ENCODE results near the gene C6orf136.
"Not testable (repeated sequence)": the region's sequence is repeated elsewhere in the genome, so short reads cannot be mapped to it uniquely, and the experiment has no call there.

C6orf136 gene

GRCh38 chr6:30615958-30616810 lies 30.7 kb upstream of the C6orf136 start:
- peak; percentile 65 for DNase-seq

- DNase-seq, result peak; percentile 99
Measured at GRCh38 chr6:30616811-30617564, 29.9 kb upstream of the C6orf136 start, which contains the start of gene PPP1R10. PPP1R10 (minus strand) TSS chr6:30617243; CDS start chr6:30609944, 7,299 bp downstream.

GRCh38 chr6:30617565-30618269 lies 29.2 kb upstream of the C6orf136 start, which contains the start of gene MRPS18B:
MRPS18B (plus strand) TSS chr6:30617840; CDS start chr6:30617866, 26 bp downstream.
- peak; percentile 99 for DNase-seq

- DNase-seq, result peak; percentile 39
Measured at GRCh38 chr6:30618270-30618797, 28.6 kb upstream of the C6orf136 start.

- no peak for DNase-seq
Measured at GRCh38 chr6:30619561-30619960, 27.4 kb upstream of the C6orf136 start.

GRCh38 chr6:30625511-30625910 lies 21.4 kb upstream of the C6orf136 start:
- DNase-seq, result no peak

DNA sequence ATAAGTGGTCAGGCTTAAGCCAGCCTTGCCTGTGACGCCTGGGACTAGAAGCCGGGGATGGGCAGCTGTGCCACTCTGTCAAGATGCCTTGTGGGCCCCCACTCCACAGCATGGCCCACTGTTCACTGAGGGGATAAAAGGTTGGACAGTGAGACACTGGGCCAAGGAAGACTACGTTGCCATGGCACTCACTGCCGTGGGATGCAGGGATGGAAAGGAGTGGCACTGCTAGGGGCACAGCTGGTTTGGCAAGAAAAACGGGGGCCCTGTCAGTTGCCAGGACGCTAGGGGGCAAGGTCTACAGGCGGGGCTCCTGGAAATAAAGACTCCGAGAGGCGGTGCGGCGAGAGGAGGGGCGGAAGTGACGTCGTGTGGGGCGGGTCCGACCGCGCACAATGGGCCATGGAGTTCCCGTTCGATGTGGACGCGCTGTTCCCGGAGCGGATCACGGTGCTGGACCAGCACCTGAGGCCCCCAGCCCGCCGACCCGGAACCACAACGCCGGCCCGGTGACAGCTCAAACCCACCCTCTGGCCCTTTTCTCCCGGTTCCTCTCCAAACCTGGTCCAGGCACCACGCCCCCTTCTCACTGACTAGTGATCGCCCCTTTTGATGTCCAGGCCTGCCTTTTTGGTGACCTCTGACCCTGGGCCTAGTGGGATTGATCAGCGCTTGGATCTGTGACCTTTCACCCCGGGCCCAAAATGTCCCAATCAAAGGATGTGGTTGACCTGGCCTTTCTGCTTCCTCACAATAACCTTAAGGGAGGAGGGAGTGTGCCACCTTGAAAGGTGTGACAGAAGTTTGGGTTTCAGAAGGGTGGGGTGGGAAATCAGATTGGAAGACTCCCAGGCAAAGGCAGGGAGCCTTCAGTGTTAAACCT lies 20.2 kb upstream of the C6orf136 start, which contains the start of gene ATAT1:
ATAT1 (plus strand) TSS at position 391 of the 883 bp plus-strand sequence.
- peak; percentile 78 for DNase-seq

GRCh38 chr6:30635834-30636233 lies 11.1 kb upstream of the C6orf136 start:
- DNase-seq, result no peak

- no peak for DNase-seq
Measured at GRCh38 chr6:30640481-30640880, 6.5 kb upstream of the C6orf136 start.

DNA sequence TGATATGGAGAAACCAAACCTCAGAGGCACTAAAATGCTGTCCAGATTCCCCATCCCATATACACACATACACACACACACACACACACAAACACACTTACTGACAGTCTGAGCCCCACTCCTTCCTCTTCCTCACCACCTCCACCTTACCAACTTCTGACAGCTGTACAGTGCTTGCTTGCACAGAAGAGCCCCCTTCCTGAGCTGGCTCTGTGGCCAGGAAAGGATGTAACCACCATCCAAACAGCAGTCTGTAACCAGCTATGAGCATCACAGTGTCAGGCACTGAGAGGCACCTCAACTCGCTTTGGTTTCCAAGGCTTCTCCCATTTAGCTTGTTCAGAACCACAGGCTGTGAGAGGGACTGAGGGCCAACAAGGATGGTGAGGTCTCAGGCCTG lies 5.9 kb upstream of the C6orf136 start:
- DNase-seq, result no peak

GRCh38 chr6:30643656-30644055 lies 3.3 kb upstream of the C6orf136 start:
- DNase-seq, result no peak

- DNase-seq, result no peak
Measured at GRCh38 chr6:30644769-30645168, 2.2 kb upstream of the C6orf136 start.

GRCh38 chr6:30645989-30646388 lies 944 bp upstream of the C6orf136 start:
- DNase-seq, result no peak

GRCh38 chr6:30647242-30648116 lies 546 bp downstream of the C6orf136 start:
- DNase-seq, result peak; percentile 88

DNA sequence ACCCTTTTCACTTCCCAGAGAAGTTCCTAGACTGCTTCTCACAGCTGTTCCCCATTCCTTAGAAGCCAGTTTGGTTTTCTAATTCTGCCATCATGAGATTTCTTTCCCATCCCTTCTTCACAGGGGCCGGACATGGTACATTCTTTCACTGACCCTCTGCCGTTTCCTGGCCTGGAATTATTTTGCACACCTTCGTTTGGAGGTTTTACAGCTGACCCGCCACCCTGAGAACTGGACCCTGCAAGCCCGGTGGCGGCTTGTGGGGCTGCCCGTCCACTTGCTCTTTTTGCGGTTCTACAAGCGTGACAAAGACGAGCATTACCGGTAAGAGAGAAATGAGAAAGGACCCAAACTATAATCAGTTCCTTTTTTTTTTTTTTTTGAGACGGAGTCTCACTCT lies 4.2 kb downstream of the C6orf136 start:
- no peak for DNase-seq

DNA sequence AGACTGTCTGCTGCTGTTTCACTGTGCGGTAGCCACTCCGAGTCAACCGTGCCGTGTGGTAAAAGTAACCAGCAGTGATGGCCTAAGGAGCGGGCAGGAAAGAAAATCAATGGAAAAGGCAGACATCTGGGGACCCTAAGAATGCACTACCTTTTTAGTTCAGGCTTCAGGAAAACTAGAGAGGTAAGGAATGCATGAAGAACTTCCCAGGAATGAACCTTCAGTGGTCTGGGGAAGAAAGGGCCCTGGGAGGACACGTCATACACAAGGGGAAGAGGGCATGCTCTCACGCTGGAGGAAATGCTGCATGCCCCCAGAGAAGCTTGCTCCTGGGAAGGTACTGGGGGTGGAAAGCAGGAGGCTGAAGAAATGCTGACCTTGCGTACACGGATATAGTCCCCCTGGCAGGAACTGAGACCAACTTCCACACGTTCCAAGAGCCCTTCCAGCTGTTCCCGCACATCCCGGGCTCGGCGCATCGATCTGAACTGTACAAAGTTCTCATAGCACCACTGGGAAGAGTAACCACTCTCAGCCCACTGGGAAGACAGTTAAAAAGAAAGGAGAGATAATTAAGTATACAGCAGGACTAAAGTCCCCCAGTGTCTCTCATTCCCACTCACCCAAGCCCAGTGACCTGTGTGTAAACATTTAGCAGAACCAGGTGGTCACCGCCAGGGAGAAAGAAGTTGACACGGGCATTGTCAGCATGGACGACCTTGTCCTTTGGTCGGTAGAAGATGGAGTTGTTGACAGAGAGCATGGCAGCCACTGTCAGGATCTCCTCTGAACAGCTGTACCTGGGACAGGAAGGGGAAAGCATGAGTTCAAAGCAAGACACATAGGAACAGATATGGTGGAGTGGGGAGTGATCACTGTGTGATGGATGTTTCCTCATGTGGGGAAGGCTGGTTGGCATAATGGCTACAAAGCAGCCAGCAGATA lies 8.1 kb downstream of the C6orf136 start:
- DNase-seq, result no peak

DNA sequence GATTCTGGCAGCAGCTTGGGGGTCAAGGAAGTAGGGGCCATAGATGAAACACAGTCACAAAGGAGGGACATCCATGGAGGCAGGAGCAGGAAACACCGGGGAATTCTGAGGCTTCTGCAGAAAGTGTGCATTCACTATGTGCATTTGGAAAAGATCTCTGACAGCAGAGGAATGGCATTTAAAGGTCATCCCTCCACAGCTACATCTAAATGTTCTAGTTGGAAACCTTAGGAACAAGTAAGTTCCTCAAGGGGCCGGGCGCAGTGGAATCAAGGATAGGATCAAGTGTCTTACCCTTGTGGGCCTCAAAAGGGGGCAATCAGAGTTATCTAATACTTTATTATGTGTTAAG lies 8.8 kb downstream of the C6orf136 start:
- no peak for DNase-seq

DNA sequence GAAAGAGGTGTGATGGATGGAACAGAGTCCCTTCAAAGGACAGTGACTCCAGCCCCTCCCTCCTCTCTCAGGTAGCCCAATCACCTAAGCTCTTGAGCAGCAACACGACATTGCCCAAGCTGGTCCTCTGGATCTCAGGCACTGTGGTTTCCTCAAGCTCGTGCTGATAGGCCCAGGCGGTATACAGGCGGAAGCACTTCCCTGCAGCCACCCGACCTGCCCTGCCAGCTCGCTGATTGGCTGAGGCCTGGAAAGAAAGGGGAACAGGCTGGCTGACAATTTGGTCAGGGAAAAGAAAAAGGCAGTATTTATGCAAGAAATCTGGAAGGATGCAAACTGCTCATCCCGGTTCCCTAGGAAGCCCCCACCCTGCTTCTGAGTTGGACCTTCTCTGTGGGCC lies 9.6 kb downstream of the C6orf136 start:
- no peak for DNase-seq

- no peak for DNase-seq
Measured at GRCh38 chr6:30657454-30657853, 10.5 kb downstream of the C6orf136 start.

DNA sequence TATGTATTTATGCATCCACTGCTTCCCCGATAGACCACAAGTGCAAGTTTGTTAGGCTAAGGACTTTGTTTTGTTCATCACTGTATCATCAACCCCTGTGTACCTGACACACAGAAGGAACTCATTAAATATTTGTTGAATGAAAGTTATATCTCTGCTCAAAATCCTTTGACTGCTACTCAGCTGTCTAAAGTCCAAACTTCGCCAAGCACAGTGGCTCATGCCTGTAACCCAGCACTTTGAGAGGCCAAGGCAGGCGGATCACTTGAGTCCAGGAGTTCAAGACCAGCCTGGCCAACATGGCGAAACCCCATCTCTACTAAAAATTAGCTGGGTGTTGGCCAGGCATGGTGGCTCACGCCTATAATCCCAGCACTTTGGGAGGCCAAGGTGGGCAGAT lies 11.0 kb downstream of the C6orf136 start:
- not testable (repeated sequence) for DNase-seq

Measured in DMS79 treated with DMSO at 0.1 percent for 48 hours (cell line).